NCI-H748 treated with DMSO at 0.1 percent for 48 hours (cell line): ENCODE results near the gene MAP3K7.

Experiments used
- DNase-seq: peaks from one replicate; lab custom pipeline; 2025; lab: John Stamatoyannopoulos, UW

MAP3K7 gene

DNA sequence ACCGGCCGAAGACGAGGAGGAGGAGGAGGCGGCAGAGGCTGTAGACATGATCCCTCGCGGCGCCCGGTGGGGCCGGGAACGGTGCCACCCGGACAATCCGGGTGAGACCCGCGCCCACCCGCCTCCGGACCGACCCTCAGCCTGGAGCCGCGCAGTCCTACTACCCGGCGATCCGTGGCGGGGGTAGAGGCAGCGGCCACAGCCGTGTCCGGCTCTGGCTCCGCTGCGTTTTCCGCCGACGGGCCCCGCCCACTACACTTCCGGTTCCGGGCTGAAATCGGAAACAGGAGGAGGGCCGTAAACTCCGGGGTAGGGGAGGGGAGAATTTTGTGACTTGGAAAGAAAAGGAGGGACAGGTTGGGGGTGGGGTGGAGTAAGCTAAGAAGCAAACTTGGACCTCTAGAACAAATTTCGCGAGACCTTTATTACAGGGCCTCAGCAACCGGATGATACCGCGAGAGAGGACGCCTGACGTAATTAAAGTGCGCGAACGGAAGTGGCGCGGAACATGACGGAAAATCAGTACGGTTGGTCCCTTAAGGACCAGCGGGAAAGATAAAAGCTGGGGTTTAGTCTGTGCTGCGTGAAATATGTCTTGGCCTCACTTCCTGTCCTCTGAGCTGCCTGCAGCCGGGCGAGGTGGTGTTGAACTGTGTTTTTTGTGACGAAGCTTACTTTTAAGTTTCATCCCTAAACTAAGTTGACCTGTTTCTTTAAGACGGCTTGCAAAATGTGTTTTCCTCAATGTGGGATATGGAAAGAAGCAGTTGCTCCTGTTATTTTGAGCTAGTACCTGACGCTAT, at the start of gene MAP3K7:
Gene MAP3K7, minus strand, starts transcription at position 237 of the 803 bp plus-strand sequence. Its CDS starts 189 bp downstream, at position 48.
- peak; percentile 84 for DNase-seq

DNA sequence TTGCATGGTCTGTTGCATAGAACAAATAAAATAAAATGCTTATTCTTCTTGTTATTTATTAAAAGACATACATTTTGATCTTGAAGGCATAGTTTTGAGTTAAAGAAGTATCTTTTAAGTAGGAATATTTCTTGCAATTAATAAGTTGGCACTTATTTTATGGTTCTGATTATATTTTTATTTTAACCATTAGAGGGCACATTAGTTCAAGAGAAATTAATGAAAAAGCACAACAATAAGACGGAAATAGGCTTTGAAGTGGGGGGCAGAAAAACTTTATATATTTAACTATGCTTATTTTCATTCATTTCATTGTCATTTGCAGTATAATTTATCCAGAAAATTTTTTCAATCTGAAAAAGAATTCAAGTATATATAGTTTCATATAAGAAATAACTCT, 44.2 kb upstream of the MAP3K7 start:
- no peak for DNase-seq

DNA sequence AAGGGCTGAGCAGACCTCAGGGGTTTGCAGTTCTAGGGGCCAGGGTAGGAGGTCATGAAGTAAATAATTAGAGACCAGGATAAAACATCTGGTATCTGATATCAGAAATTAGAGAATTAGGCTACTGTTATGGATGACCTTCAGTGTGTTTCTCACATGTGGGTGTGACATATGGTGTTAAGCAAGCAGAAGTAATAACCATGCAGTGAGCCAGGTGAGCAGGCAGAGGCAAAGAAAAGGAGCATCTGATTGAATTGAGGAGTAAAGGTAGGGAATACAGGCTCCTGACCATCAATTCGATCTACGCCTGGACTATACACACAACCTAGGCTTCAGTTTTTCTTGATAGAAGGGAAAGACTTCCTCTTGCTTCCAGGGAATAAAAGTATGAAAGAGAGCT, 34.7 kb upstream of the MAP3K7 start:
- DNase-seq = no peak

DNA sequence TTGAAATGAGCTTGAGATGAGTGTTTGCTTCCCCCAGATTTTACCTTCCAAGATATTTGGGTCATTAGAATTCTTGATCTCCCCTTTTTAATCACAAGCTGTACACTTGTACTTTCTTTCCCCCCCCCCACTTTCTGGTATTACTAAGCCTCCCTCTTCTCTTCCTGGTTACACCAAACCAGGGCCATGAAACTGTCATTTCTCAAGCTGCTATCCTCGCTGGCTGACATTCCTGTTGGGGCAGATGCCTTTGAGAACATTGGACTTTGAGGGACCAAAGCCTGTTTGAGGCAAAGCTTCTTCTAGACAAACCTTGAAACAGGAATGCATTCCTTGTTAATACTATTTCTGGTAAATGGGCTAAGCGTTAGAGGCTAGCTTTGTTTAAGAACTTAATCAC, 32.3 kb upstream of the MAP3K7 start:
- DNase-seq = no peak

DNA sequence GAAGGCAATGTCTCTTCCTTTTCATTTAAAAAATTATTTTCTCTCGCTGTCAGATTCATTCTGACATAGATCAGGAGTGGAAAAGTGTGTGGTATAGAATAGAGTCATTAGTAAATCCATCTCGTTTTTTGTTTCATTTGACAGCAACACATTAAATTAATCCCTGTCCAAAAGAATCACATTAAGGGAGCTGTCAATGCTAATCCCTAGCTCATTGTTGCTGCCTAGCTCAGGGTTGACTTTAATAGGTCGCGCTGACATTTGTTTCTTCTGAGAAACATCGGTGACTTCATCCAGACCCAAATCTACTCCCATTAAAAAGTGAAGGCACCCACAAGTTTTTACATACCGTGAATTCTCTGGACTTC, 25.4 kb upstream of the MAP3K7 start:
- no peak for DNase-seq

DNA sequence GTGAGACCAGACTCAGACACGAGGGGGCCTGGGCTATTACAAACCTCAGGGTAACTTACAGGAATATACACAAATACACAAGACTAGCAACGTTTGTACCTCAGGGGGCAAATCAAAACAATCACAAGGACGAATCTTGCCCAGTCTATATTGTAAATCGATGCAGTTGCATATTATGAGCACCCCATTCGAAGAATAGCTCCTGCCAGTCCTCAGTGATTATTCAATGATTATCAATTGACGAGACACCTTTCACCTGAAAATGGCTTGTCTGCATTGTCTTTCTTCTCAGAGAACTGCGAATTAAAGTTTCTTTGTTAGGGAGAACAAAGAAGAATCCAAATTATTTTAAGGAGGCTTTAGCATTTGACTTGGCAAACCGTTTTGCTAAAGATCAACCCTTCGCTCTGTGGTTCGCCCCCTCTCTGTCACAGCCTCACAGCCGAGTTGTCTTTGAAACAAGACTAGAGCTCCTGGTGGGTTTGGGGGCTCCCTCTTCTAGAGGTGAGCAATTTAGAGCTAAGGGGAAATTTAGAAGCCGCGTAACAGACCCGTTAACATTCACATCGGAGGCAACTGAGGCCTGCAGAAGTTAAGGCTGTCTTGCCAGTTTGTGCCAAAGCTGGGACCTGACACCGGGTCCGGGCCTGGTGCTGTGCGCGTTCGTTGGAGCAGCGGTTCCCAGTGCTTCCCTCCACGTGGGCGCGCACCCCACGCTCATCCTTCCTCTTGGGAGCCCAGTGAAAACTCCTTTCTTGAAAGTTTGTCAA, 24.9 kb upstream of the MAP3K7 start:
- no peak for DNase-seq

DNA sequence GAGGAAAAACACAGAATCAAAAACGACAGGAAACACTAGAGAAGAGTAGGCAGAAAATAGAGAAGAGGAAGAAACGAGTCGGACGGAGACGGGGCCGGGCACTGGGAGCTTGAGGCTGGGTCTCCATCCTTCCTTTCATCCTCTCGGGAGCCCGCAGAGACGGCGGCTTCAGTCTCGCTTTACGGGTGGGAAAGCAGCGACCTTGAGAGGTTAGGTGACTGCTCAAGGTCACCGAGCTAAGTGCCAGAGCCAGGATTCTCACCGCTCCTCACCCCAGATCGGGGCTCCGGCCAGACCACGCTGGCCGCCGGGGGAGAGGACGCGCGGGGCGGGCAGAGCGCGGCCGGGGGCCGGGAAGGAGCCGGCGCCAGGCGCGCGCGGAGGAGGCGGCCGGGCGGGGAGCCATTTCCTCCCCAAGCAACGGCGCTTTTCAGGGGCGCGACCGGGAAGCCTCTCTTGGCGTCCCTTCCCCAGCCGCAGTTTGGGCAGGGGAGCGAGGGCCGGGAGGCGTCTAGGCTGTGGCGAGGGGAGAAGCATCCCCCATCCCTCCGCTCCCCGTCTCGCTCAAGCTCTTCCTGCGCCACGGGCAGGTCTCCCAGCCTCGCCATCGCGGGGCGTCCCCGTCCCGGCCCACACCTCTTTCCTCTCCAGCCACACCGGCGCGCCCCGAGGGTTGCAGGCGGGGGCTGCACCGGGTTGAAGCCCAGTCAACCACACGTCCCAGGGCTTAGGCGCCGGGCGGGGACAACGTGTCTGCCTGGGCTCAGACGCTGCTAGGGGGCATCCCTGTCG, 24.1 kb upstream of the MAP3K7 start:
- DNase-seq = peak; percentile 21

DNA sequence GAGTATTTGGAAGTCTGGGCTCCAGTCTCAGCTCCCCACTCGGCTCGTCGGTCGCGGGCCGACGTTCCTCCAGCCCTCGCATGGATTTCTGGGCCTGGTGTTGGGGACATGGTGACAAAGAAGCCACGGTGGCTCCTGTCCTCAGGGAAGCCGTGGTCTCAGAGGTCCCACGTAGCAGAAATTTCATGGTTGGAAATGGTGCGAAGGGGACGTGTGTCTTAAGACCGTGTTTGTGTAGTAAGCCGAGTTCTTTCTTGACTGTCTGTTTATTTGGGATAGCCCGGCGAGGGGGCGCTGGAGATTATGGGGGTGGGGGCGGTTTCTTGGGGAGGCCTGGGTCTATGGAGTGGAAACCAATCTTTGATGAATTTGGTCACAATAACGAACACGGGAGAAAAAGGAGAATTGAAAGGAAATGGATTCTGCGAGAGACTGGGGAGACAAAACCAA, 23.5 kb upstream of the MAP3K7 start:
- peak; percentile 25 for DNase-seq

DNA sequence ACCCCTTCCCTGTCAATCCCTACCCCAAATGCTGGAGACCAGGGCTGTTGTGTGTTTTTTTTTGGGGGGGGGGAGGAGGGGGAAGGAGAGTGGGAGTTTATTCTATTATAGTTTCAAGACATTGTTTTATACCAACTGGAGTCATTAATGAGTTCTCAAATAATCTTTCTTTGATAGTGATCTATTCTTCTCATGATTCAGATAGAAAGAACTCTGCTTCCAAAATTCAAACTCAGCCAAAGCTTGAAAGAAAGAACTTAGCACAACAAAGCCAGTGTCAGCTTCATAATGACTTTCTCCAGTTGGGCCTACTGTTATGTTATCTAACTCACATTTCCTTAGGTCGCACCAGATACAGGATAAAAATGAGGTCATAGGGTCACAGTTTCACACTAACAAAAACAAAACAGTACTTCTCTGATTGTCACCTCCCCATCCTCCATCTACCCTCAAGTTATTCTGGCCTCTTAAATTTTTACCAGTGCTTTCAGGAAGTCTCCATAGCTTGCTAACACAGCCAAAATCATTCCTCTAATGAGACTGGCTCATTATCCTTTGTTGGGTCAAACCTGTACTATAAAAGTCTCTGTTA, 19.0 kb upstream of the MAP3K7 start:
- DNase-seq = no peak

DNA sequence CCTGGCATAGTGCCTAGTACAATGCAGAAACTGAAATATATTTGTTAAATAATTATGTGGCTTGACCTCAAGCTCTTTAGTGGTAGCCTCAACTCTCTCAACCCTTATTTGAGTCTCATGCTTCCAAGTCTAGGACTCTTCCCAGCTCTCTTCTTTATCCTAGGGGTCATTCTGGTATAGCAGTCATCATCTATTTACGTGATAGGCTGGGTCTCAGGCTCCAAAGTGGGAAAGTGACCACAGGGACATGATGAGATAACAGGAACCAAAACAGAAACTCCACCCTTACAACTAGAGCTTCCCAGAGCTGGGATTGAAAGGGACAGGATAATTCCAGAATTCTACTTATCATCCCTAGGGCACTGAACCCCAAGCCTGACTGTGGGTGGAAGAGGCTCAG, 17.7 kb upstream of the MAP3K7 start:
- no peak for DNase-seq

DNA sequence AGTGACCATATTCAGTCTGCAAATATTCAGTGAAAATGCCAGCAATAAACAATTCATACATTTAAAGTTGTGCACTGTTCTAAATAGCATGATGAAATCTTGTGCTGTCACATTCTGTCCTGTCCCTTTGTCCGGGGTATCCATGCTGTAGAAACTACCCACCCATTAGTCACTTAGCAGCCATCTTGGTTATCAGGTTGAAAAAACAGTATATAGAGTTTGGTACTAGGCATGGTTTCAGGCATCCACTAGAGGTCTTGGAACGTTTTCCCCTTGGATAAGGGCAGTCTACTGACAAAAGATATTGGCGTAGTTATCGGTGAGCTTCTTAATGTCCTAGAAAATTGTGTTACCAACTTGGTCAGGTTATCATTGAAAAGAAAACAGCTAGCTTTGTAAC, 12.3 kb upstream of the MAP3K7 start:
- no peak for DNase-seq

DNA sequence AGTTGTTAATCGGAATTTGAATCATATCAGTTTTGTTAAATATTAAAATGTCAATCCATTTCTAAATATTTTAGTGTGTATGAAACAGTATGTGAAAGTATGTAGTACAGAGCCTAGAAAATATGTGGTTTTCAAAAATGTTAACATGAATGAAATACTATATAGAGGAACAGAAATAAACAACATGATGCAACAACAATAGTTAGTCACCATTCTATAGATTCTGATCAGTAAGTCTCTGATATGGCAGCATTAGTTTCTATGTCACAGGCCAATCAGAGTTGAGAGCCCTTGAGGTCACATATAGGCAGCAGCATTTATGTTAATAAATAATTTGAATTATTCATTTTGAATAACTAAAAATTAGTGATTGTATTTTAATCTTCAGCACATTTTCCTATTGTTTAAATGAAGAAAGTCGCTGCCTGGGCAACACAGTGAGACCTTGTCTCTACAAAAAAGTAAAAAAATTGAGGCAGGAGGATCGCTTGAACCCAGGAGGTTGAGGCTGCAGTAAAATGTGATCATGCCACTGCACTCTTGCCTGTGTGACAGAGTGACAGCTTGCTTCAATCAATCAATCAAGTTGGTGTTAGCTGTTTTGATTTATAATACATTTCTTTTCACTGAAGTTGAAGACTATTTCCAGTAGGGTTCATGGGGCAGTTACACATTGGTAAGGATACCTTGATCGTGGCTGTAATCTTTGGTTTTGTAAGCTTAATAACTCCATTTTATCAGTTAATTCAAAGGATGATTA, 11.5 kb upstream of the MAP3K7 start:
- DNase-seq = no peak

DNA sequence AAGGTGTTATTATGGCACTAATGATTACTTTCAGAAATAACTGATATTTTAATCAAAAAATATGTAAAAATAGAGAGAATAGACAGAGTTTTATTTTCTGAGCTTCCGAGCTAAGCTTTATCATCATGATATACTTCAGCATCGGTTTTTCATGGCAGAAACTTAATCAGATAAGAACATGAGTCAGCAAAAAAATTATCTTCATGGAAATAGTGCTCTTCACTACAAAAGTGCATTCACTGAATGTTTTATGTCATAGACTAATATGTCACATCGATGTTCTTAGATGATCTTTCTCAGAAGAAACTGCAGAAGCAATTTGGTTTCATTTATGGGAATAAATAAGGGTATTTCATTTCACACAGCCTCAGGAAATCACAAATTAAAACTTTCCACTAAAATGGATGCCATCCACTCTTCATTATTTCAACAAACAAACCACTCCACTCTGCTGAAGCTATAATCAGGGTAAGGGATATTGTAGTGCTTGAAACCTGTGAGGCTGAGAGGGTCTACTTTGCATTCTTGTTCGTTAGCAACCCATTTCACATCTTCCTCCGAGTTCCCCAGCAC, 10.2 kb upstream of the MAP3K7 start:
- DNase-seq = no peak

DNA sequence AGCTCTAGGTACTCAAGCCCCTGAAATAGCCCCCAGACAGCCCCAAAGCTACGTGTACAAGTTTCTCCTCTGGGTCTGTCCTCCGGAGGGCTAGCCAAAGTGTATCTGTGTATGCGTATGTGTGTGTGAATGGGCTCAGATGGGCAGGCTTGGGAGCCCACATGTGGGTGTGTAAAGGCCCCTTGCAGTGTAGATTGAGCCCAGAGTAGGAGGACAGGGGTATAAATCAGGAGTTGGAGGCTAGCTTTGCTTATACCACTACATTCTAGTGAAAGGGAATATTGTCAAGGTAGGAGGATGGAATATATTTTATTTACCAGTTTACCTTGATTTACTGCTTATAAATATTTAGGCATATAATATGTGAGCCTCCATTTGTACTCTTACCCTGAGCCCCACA, 9.0 kb upstream of the MAP3K7 start:
- no peak for DNase-seq

DNA sequence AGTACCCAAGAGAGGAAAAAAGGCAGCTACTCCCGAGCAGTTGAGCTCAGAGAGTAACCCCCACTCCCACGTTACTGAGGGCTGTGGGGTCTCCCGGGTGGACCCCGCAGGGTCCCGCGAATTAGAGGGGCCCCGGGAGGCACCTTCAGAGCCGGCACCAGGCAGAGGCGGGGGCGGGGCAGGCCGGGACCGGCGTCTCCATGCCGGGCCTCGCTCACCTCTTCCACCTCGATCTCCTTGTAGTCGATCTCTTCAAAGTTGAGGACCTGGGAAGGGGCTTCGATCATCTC, 381 bp downstream of the MAP3K7 start:
- DNase-seq = no peak

DNA sequence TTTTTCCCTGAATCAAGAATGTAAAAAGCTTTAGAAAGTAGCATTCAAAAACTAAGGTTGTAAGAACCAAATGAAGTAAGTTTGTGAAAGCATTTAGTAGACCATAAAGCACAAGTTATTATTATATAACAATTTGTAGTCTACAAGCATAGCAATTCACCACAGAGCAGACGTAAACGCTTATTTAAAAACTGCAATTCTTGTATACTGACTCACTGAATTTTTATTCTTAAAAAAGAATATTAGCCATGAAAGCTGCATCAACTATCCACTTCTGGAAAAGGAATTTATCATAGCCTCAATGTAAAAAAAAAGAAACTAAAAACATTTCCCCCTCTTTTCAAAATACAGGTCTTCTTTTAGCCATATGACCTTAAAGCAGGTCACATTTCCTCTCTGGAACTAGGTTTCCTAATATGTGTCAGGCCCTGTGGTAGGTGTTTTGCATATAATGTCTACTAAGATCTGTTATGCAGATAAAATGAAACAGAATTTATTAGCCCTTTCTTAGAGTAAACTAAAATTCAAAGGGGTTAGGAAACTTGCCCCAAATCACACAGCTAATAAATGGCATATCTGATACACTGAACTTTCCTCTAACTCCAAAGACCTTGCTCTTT, 2.1 kb downstream of the MAP3K7 start:
- DNase-seq = no peak

DNA sequence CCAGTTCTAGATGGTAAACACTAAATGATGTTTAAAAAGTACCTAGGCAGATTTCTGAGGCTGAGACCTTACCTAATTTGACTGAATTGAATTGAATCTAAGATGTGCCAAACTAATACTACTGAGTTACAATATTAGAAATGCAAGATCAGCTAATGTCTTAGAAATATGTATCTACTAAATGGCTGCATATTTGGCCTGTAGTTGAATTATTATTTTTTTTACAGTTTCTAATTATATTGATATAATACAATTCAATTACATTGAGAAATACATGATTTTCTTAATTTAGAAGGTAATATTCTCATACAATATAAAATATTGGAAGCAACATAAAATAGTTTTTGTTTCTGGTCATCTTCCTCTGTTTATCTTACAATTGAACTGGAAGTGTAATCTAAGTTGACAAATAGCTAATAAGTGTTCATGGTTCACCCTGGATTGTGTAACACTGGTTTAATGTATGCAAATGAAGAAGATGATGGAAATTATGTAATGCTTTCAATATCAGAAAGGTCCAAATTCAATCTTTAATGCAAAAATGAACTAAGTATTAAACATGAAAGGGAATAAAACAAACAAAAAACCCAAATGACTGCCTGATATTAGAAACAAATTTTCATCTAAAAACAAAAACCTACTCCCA, 2.9 kb downstream of the MAP3K7 start:
- no peak for DNase-seq

DNA sequence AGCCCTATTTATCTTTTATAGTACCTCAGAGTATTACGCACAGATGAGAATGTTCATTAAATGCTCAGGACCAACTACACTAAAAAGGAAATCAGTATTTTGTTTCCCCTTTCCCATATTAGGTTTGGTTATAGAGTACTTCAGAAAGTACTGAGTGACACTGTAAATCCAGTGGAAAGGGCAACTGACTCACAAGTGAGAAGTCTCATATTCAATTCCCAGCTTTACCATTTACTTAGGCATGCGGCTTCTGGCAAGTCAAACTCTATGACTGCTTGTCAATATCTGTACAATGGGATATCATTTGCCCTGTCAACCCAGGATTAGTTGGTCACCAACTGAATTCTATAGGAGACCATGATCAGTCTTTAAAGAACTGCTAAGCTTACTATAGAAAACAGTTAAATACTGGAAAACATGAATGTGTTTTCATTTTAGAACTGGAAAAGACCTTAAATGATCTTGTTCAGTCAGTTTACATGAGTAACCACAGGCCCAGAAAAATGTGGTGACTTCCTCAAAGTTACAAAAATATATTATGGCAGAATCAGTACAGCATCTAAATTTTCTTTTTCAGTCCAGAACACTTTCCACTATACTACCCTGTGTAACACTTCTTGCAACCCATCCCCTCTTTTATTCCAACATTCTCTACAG, 3.6 kb downstream of the MAP3K7 start:
- no peak for DNase-seq

DNA sequence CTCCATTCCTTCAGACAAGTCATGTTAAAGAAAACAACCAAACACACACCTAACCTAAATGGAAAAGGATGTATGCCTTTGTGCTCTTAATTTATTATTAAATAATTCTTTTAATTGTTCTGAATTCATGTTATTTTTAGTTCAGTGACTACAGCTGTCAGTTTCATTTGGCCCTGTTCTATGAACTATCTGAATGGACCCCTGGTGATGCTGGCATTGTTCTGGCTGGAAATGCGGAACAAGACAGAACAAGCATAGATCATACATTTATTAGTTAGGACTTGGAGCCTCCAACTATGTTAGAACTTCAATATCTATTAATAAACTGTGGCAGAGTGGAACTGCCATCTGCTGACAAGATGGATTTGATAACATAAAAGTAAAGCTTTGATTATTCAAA, 5.7 kb downstream of the MAP3K7 start:
- DNase-seq = no peak
